H9 (cell line): ENCODE results near the gene UNC119. TPM values are rescaled to one million over a fixed set of nuclear protein-coding genes. Genes with fewer than 3 reads are reported as not detected.

Experiments used
- DNase-seq: peaks from one replicate; pipeline ENCODE4 v3.0.0-alpha.2; 2017
- H2AFZ ChIP-seq: one replicate; pipeline ENCODE4 v1.6.1; 2013; ENCODE audit warnings: mild to moderate bottlenecking, low read length, control low read depth, moderate library complexity
- H2AK5ac ChIP-seq: 2 replicates; pipeline ENCODE4 v1.6.1; 2013; ENCODE audit warnings: low read length, control low read depth, mixed read lengths; ENCODE audit not compliant: insufficient read length
- H2BK120ac ChIP-seq: one replicate; pipeline ENCODE4 v1.6.1; 2013; ENCODE audit warnings: low read depth, mild to moderate bottlenecking, low read length, control low read depth, inconsistent platforms; ENCODE audit not compliant: poor library complexity, severe bottlenecking
- H2BK12ac ChIP-seq: 2 replicates; pipeline ENCODE4 v1.6.1; 2013; ENCODE audit warnings: low read length, control low read depth, mixed read lengths, low read depth; ENCODE audit not compliant: insufficient read length
- H2BK15ac ChIP-seq: 2 replicates; pipeline ENCODE4 v1.6.1; 2013; ENCODE audit warnings: low read depth, low read length, control low read depth
- H2BK20ac ChIP-seq: one replicate; pipeline ENCODE4 v1.6.1; 2013; ENCODE audit warnings: low read depth, mild to moderate bottlenecking, low read length, control low read depth, inconsistent platforms; ENCODE audit not compliant: poor library complexity, severe bottlenecking
- H2BK5ac ChIP-seq: 2 replicates; pipeline ENCODE4 v1.6.1; 2013; ENCODE audit warnings: low read length, control low read depth, mixed read lengths; ENCODE audit not compliant: insufficient read length
- H3K14ac ChIP-seq: 2 replicates; pipeline ENCODE4 v1.6.1; 2013; ENCODE audit warnings: low read length, control low read depth; ENCODE audit not compliant: insufficient read depth
- H3K18ac ChIP-seq: 2 replicates; pipeline ENCODE4 v1.6.1; 2013; ENCODE audit warnings: low read depth, mild to moderate bottlenecking, mixed read lengths, low read length, control low read depth; ENCODE audit not compliant: insufficient read length
- H3K23ac ChIP-seq: 2 replicates; pipeline ENCODE4 v1.6.1; 2013; ENCODE audit warnings: low read length, control low read depth, mixed read lengths, low read depth; ENCODE audit not compliant: insufficient read length
- H3K23me2 ChIP-seq: 2 replicates; pipeline ENCODE4 v1.6.1; 2013; ENCODE audit warnings: low read depth, mild to moderate bottlenecking, mixed read lengths, low read length, control low read depth; ENCODE audit not compliant: insufficient read length, poor library complexity, severe bottlenecking
- H3K27ac ChIP-seq: 2 replicates; pipeline ENCODE4 v1.5.1; 2013; ENCODE audit warnings: low read length, control low read depth, mixed read lengths, low read depth; ENCODE audit not compliant: insufficient read length
- H3K27me3 ChIP-seq: 2 replicates; pipeline ENCODE4 v1.6.1; 2013; ENCODE audit warnings: low read length, control low read depth, inconsistent platforms; ENCODE audit not compliant: insufficient read depth
- H3K4ac ChIP-seq: 2 replicates; pipeline ENCODE4 v1.6.1; 2013; ENCODE audit warnings: low read depth, mild to moderate bottlenecking, control low read depth, inconsistent platforms, low read length, moderate library complexity
- H3K4me1 ChIP-seq: 2 replicates; pipeline ENCODE4 v1.6.1; 2013; ENCODE audit warnings: low read length, control low read depth, inconsistent platforms; ENCODE audit not compliant: insufficient read depth
- H3K4me2 ChIP-seq: 2 replicates; pipeline ENCODE4 v1.6.1; 2013; ENCODE audit warnings: low read length, control low read depth, mixed read lengths; ENCODE audit not compliant: insufficient read length, insufficient read depth
- H3K56ac ChIP-seq: 2 replicates; pipeline ENCODE4 v1.6.1; 2013; ENCODE audit warnings: low read depth, mild to moderate bottlenecking, mixed read lengths, low read length, control low read depth; ENCODE audit not compliant: insufficient read length
- H3K79me1 ChIP-seq: 2 replicates; pipeline ENCODE4 v1.6.1; 2013; ENCODE audit warnings: low read depth, mild to moderate bottlenecking, moderate library complexity, low read length, control low read depth, inconsistent platforms; ENCODE audit not compliant: insufficient read depth, poor library complexity, severe bottlenecking
- H3K79me2 ChIP-seq: 2 replicates; pipeline ENCODE4 v1.6.1; 2013; ENCODE audit warnings: low read length, control low read depth, inconsistent platforms; ENCODE audit not compliant: insufficient read depth
- H3K9ac ChIP-seq: 2 replicates; pipeline ENCODE4 v1.6.1; 2013; ENCODE audit warnings: low read length, control low read depth, mixed read lengths; ENCODE audit not compliant: insufficient read length; ENCODE audit errors: extremely low read depth
- H3K9me3 ChIP-seq: one replicate; pipeline ENCODE4 v1.6.1; 2013; ENCODE audit warnings: low read depth, low read length, inconsistent platforms; ENCODE audit not compliant: control insufficient read depth
- H3T11ph ChIP-seq: one replicate; pipeline ENCODE4 v1.6.1; 2013; ENCODE audit warnings: mild to moderate bottlenecking, low read length, control low read depth, inconsistent platforms
- H4K20me1 ChIP-seq: one replicate; pipeline ENCODE4 v1.6.1; 2013; ENCODE audit not compliant: control insufficient read depth, insufficient read length, insufficient read depth
- H4K5ac ChIP-seq: 2 replicates; pipeline ENCODE4 v1.6.1; 2013; ENCODE audit warnings: low read depth, mild to moderate bottlenecking, mixed read lengths, low read length, control low read depth; ENCODE audit not compliant: insufficient read length
- H4K8ac ChIP-seq: replicated peaks from 2 replicates; pipeline ENCODE4 v1.6.1; 2013; ENCODE audit warnings: low read length, control low read depth, mixed read lengths, low read depth; ENCODE audit not compliant: insufficient read length
- H4K91ac ChIP-seq: 2 replicates; pipeline ENCODE4 v1.6.1; 2013; ENCODE audit warnings: low read depth, mild to moderate bottlenecking, moderate library complexity, mixed read lengths, low read length, control low read depth; ENCODE audit not compliant: insufficient read length
- H3K27ac Mint-ChIP-seq, 3 experiments: 2 replicates in 2 of 3; 3 replicates in 1 of 3; pipeline ENCODE4 v1.8.0; 2020 to 2021; ENCODE audit warnings: mixed read lengths in 3 of 3, mild to moderate bottlenecking in 1 of 3, moderate library complexity in 1 of 3
- H3K27me3 Mint-ChIP-seq: 2 replicates; pipeline ENCODE4 v1.8.0; 2021; ENCODE audit warnings: low read depth, mild to moderate bottlenecking, moderate library complexity, mixed read lengths
- H3K36me3 Mint-ChIP-seq, 3 experiments: 2 replicates in 2 of 3; 3 replicates in 1 of 3; pipeline ENCODE4 v1.8.0; 2020 to 2021; ENCODE audit warnings: low read depth in 3 of 3, mixed read lengths in 3 of 3; ENCODE audit not compliant: insufficient read depth in 1 of 3
- H3K4me1 Mint-ChIP-seq, 2 experiments: 2 replicates each; pipeline ENCODE4 v1.8.0; 2020; ENCODE audit warnings: mixed read lengths in 2 of 2
- H3K4me3 Mint-ChIP-seq, 2 experiments: 2 replicates in 1 of 2; 3 replicates in 1 of 2; pipeline ENCODE4 v1.8.0; 2020 to 2021; ENCODE audit warnings: mild to moderate bottlenecking in 2 of 2, mixed read lengths in 2 of 2, moderate library complexity in 1 of 2
- H3K9me3 Mint-ChIP-seq, 2 experiments: 2 replicates in 1 of 2; 3 replicates in 1 of 2; pipeline ENCODE4 v1.8.0; 2020; ENCODE audit warnings: mild to moderate bottlenecking in 2 of 2, mixed read lengths in 2 of 2, moderate library complexity in 1 of 2
- WGBS: extraction: QIAGEN DNeasy Blood & Tissue Kit; methylation state at CpG from one replicate; pipeline ENCODE4 v1.1.7; 2013; ENCODE audit warnings: missing lambda C conversion rate, low lambda C conversion rate, mixed read lengths; ENCODE audit not compliant: insufficient read length; ENCODE audit errors: extremely low coverage; 5-methylcytosine and 5-hydroxymethylcytosine counted together
- total RNA-seq: library from RNA; stranded (reverse); gene quantifications from 2 replicates; pipeline ENCODE4 v1.2.1, GENCODE V29; 2021
- TF ChIP-seq, protein P1 (sequence below): fragments of 200-600 bp; sonication (generic); conservative IDR thresholded peaks from 3 replicates; pipeline ENCODE4 v1.8.0; 2021; ENCODE audit warnings: antibody characterized with exemption, mild to moderate bottlenecking

UNC119 gene
- total RNA-seq, 1 experiment from 2014 or later = 36.9 TPM

DNA sequence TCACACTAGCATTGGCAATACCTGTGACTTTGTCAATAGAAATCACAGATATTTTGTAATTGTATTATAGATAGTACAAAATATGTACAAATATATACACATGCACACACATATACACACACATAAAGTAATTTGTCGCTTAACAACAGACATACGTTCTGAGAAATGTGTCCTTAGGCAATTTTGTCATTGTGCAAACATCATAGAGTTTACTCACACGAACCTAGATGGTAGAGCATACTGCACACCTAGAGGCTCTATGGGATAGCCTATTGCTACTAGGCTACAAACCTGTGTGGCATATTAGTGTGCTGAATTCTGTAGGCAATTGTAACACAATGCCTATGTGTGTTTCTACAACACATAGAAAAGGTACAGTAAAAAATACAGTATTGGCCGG lies 11.0 kb downstream of the UNC119 start:
- Histone ChIP-seq H3K4me2 (no peak overlapping the region), H3K4ac (no peak overlapping the region), H3K18ac (no peak overlapping the region), H2BK12ac (no peak overlapping the region), H3K23ac (no peak overlapping the region), H2AK5ac (no peak overlapping the region), H4K5ac (no peak overlapping the region), H3K4me1 (peaks cover 8% of the 10 kb centered on the region; the same call in 1 of the 2 replicates), H3K14ac (no peak overlapping the region), H2BK120ac (no peak overlapping the region), H3K79me2 (no peaks in the 10 kb centered on the region), H3K27me3 (no peaks in the 10 kb centered on the region), H3K56ac (no peak overlapping the region), H3K79me1 (no peaks in the 10 kb centered on the region), H3T11ph (no peak overlapping the region), H3K9ac (no peak overlapping the region), H2BK15ac (no peak overlapping the region), H4K8ac (no peak overlapping the region), H4K91ac (no peak overlapping the region), H4K20me1 (no peaks in the 10 kb centered on the region), H2AFZ (no peak overlapping the region), H3K27ac (no peak overlapping the region), H2BK20ac (no peak overlapping the region), H3K9me3 (no peaks in the 10 kb centered on the region), H3K23me2 (no peaks in the 10 kb centered on the region), H2BK5ac (no peak overlapping the region)
- DNase-seq = no peak
- no CpG with 5 or more reads among the region's 4 CpGs for WGBS
- TF ChIP-seq, protein P1, sequence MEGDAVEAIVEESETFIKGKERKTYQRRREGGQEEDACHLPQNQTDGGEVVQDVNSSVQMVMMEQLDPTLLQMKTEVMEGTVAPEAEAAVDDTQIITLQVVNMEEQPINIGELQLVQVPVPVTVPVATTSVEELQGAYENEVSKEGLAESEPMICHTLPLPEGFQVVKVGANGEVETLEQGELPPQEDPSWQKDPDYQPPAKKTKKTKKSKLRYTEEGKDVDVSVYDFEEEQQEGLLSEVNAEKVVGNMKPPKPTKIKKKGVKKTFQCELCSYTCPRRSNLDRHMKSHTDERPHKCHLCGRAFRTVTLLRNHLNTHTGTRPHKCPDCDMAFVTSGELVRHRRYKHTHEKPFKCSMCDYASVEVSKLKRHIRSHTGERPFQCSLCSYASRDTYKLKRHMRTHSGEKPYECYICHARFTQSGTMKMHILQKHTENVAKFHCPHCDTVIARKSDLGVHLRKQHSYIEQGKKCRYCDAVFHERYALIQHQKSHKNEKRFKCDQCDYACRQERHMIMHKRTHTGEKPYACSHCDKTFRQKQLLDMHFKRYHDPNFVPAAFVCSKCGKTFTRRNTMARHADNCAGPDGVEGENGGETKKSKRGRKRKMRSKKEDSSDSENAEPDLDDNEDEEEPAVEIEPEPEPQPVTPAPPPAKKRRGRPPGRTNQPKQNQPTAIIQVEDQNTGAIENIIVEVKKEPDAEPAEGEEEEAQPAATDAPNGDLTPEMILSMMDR = no peak
- peaks cover 0 to 2% (median 0%) of the 10 kb centered on the region in 3 experiments; a peak in 2 of 7 replicates for H3K36me3 Mint-ChIP-seq
- no peaks in the 10 kb centered on the region; the same call in 1 of the 2 replicates for H3K27me3 Mint-ChIP-seq
- no peak overlapping the region for H3K4me3 Mint-ChIP-seq
- H3K4me1 Mint-ChIP-seq = peaks cover 19 to 25% of the 10 kb centered on the region in 2 experiments
- no peaks in the 10 kb centered on the region for H3K9me3 Mint-ChIP-seq
- H3K27ac Mint-ChIP-seq = no peak overlapping the region
